Omental fat pad (tissue), 4 donors: ENCODE data around the gene PUSL1. TPM values are rescaled to one million over a fixed set of nuclear protein-coding genes. Genes with fewer than 3 reads are reported as not detected.

Experiments used
- ATAC-seq: fragments of 150-250 bp; one replicate; pipeline ENCODE4 v1.9.1; 2016; ENCODE audit warnings: mild to moderate bottlenecking, moderate library complexity; ENCODE audit not compliant: low FRiP score
- DNase-seq: peaks from one replicate; pipeline ENCODE4 v3.0.0-alpha.2; 2019; ENCODE audit warnings: low spot score
- total RNA-seq, 4 donors: library from RNA; depleted of rRNA; stranded (reverse); fragments of >200 nt; gene quantifications; one replicate each; pipeline ENCODE4 v1.1.0, GENCODE V29; 2016
- TF ChIP-seq, protein P1 (sequence below), 3 donors: fragments of 450-650 bp; IDR thresholded peaks; one replicate each; pipeline ENCODE4 v1.5.1; 2016 to 2017; ENCODE audit warnings: antibody characterized with exemption in 3 of 3, mild to moderate bottlenecking in 3 of 3, moderate library complexity in 2 of 3

The PUSL1 gene
- total RNA-seq, 4 donors from 2014 or later = 15.7 to 26.0 (median 17.5) TPM

DNA sequence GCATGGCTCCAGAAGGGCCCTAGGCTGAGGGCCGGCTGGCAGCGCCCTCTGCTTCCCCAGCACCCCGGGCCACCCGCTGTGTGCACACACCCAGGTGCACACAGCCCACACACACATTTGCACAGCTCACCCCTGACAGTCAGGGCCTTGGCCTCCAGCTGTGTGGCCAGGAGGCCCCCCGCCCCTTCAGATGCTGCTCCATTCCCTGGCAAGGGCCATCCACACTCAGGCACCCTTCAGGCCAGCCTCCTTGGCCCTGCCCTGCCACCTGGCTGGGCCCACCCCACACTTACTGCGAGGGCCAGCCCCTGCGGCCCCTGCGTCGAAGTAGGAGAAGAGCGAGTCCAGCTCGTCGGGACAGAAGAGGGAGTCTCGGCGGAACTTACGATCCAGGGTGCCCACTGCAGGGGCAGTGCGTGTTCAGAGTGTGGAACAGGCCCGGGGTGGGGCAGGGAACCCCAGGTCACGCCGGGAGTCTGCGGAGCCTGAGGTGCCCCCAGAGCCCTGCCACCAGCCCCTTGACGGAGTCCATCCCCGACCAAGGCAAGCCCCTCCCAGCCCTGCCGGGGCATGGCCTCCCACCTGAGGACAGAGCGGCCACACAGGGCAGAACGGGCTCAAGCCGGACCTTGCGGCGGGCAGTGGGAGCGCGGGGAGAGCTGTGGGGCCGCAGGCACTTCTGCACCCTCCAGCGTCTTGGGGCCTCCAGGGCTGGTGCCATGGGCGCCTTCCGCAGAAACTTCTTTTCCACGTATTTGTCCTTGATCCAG, 13.1 kb upstream of the PUSL1 start:
- TF ChIP-seq, protein P1, sequence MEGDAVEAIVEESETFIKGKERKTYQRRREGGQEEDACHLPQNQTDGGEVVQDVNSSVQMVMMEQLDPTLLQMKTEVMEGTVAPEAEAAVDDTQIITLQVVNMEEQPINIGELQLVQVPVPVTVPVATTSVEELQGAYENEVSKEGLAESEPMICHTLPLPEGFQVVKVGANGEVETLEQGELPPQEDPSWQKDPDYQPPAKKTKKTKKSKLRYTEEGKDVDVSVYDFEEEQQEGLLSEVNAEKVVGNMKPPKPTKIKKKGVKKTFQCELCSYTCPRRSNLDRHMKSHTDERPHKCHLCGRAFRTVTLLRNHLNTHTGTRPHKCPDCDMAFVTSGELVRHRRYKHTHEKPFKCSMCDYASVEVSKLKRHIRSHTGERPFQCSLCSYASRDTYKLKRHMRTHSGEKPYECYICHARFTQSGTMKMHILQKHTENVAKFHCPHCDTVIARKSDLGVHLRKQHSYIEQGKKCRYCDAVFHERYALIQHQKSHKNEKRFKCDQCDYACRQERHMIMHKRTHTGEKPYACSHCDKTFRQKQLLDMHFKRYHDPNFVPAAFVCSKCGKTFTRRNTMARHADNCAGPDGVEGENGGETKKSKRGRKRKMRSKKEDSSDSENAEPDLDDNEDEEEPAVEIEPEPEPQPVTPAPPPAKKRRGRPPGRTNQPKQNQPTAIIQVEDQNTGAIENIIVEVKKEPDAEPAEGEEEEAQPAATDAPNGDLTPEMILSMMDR (IDR thresholded peaks at IDR 0.05) = no peak
- ATAC-seq = no peak
- DNase-seq = no peak

DNA sequence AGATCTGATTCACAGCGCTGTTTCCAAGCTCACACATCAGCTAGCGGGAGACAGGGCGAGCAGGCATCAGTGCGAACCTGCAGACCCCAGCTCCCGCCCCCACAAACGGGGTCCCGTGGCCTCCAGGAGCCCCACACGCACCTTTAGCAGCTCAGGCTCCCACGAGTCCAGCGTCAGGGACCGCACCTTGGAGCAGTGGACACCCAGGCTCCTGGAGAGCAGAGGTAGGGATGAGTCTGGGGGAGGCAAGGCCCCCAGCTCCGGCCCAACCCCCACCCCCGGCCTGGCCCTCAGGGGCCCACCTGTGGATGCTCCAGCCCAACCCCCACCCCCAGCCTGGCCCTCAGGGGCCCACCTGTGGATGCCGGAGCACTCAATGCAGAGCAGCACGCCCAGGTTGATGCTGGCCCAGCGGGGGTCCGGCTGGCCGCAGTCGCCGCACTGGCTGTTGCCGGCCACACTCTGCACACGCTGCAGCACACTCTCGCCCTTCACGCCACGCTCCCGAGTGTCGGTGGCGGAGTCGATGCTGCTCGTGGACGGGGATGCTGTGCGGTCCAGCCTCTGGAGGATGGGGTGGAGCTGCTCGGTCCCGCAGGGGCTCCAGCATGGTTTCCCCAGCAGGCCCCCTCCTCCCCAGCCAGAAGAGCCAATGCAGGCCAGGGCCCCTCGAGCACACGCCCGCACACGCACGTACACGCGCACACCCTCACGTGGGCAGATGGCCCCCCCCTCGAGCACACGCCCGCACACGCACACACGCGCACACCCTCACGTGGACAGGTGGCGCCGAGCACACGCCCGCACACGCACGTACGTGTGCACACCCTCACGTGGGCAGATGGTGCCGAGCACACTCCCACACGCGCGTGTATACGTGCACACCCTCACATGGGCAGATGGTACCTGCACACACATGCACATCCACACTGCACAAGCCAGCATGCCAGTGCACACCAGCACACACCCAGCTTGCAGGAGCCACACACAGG, 12.0 kb upstream of the PUSL1 start:
- TF ChIP-seq, protein P1 (IDR thresholded peaks at IDR 0.05) = no peak
- no peak for ATAC-seq
- DNase-seq = no peak

DNA sequence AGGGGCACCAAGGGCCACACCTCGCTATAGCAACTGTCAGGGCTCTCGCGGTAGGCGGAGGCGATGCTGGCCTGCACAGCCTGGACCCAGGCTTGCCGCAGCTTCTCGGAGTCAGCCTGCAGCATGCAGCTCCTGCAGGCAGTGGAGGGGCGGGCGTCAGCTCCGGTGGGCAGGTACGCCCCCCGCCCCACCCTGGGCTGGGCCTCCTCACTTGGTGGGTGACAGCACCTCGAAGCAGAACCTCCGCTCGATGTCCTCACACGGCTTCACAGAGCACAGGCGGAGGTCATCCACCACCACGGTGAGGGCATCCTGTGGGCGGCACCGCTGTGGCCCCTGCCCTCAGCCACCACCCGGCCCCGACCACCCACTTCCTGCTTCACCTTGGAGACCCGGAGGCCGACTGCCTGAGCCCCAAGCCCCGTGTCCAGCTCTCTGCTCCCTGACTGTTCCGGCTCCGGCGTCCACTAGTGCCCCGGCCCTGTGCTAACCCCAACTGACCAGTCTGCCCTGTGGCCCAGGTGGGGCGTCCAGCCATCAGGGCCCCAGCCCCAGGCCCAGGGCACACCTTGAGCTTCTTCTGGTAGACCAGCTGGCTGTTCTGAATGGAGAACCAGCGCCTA, 10.5 kb upstream of the PUSL1 start:
- TF ChIP-seq, protein P1 (IDR thresholded peaks at IDR 0.05) = no peak
- ATAC-seq (no peak), DNase-seq (no peak)

DNA sequence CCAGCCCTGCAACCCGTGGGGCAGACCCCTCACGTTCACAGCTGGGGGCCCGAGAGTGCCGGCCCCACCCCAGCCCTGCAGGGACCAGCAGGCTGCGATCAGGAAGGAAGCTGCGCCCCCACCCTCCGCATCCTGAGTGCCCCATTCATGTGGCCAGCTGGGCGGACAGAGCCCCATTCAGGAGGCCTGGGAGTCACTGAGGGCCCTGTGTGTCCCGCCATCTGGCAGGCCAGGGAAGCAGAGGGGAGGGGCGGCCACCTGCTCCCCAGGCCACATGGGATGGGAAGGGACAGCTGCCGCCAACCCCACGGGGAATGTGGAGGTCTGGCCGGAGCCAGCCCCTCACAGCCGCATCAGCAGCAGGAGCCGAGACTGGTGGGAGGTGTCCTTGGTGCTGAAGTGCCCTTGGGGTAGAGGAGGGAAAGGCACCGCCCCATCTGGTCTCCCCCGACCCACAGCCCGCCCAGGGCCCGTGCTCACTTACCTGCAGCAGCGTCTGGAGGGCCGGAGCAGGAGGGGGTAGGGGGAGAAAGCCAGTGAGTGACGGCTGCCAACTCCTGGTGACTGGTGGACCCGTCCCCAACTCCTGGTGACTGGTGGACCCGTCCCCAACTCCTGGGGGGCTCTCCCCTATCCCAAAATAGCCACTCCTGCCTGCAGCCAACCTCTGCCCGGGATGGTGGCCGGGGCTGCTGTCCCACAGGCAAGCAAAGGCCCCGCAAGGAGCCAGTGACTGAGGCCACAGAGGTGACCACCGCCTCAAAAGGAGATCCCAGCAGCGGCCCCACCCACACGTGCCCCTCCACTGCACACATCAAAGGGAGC, 9.3 kb upstream of the PUSL1 start:
- ATAC-seq = no peak
- DNase-seq = no peak
- TF ChIP-seq, protein P1 (IDR thresholded peaks at IDR 0.05) = no peak

DNA sequence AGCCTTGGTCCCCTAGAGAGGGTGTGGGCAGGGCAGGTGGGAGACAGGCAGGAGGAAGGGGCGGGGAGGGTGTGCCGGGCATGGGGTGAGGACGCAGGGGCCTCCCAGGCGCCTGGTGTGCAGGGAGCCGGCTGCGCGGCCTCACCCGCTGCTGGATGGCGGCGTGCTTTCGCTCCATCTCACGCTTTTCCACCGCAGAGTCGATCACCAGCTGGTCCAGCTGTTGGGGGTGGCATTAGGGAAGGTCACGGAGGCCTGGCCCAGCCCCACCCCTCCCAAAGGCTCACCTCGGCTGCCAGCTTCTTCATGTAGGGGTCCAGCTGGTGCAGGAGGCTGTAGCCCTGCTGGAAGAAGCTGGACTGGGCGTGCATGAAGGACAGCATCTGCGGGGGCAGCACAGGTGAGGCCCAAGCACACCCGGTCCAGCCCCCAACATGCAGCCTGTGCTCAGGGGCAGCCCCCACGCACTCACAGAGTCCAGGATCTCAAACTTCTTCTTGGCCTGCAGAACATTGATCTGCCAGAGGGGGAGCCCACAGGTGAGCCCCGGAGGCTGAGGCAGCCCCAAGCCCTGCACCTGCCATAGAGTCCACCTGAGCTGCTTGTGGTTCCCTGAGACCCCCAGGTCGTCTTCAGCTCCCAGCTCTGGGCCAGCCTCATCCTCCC, 8.6 kb upstream of the PUSL1 start:
- no peak for DNase-seq
- ATAC-seq = no peak
- TF ChIP-seq, protein P1 (IDR thresholded peaks at IDR 0.05) = no peak

DNA sequence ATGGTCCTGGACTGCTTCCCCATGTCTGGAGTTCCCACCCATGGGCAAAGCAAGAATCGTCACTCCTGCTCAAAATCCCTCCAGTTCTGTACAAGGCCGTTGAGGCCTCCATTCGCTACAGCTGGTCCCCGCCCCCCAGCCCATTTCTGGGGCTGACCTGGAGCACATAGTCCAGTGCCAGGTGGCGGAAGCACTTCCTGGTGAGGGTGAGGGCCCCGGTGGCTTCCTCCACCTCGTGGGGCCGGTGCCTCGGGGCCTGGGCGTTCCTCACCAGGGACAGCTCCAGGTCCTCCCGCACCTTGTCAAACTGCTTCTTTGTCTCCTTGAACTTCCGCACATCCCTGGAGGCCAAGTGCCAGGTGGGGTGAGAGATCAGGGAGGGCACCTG, 8.1 kb upstream of the PUSL1 start:
- TF ChIP-seq, protein P1 (IDR thresholded peaks at IDR 0.05) = no peak
- ATAC-seq (no peak), DNase-seq (no peak)
